GM12864 (cell line): ENCODE data around the gene GAGE1.

Experiments used
- DNase-seq: peaks from one replicate; pipeline ENCODE4 v3.0.0-alpha.2; 2011; ENCODE audit warnings: low read depth
- H3K4me3 ChIP-seq: 2 replicates; pipeline ENCODE4 v1.5.1; 2011; ENCODE audit warnings: mild to moderate bottlenecking, low read depth, low read length, control low read depth
- TF ChIP-seq, protein P1 (sequence below): IDR thresholded peaks from 2 replicates; pipeline ENCODE4 v1.5.1; 2011; ENCODE audit warnings: low read depth, mild to moderate bottlenecking, moderate library complexity, low read length, control low read depth, inconsistent platforms; ENCODE audit errors: missing control alignments

The GAGE1 gene

DNA sequence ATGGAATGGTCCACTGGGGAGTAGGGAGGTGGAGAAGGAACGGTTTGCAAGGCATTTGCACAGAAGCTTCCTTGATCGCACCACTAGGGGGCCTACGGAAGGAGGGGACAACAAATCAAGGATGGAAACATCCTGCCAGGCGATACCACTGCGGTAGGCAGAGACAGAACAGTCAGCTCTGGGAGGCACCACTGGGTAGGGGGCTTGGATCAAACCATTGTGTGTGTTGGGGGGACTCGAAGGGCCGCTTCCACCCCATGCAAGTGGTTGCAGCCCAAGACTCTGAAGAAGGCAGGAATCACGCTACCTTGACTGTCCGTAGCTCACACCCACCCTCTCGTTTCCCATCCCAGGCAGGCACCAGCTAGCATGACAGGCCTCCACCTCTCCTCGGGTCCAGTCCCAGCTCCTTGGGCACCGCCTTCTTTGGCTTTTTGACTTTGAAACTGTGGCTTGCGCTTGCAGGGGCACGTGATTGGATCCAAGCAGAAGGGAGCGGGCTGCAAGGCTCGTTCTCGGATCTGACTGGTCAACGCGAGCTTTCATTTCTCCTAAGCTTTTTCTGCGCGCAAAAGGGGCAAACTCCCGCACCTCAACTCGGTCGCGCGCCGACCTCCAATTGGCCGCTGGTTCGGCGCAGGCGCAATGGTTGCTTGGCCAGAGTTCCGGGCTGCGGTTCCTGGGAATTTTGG, 28.4 kb downstream of the GAGE1 start:
- H3K4me3 ChIP-seq, result no peak overlapping the region
- TF ChIP-seq, protein P1, sequence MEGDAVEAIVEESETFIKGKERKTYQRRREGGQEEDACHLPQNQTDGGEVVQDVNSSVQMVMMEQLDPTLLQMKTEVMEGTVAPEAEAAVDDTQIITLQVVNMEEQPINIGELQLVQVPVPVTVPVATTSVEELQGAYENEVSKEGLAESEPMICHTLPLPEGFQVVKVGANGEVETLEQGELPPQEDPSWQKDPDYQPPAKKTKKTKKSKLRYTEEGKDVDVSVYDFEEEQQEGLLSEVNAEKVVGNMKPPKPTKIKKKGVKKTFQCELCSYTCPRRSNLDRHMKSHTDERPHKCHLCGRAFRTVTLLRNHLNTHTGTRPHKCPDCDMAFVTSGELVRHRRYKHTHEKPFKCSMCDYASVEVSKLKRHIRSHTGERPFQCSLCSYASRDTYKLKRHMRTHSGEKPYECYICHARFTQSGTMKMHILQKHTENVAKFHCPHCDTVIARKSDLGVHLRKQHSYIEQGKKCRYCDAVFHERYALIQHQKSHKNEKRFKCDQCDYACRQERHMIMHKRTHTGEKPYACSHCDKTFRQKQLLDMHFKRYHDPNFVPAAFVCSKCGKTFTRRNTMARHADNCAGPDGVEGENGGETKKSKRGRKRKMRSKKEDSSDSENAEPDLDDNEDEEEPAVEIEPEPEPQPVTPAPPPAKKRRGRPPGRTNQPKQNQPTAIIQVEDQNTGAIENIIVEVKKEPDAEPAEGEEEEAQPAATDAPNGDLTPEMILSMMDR, result peak; percentile 21
- DNase-seq, result no peak

DNA sequence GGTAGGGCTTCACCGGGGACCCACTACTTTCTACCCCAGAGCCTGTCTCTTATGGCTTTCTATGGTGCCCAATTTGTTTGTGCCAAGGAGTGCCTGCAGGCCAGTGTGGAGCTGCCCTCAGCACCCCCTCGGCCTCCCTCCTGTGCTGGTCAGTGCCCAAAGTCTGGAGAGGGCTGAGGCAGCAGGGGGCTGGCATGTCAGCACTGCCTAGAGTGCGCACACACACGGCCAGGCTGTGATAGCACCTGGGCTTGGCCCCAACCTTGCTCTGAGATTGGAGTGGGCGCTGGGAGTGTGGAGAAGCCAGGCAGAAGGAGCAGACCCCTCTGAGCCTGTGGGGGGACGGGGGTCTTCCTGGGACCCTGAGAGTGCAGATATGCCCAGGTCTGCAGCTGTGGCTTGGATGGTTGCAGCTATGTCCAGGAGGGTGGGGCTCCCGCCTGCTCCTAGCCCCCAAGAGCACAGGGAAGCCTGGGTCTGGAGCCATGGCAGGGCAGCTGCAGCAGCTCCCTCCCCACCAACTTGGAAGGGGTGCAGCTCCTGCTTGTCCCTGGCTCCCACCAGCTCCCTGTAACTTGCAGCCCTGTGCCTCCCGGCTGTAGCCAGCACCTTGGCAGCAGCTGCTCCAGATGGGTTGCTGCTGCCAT, 46.3 kb downstream of the GAGE1 start:
- no peak for DNase-seq
- no peak overlapping the region for H3K4me3 ChIP-seq
- TF ChIP-seq, protein P1, result no peak

DNA sequence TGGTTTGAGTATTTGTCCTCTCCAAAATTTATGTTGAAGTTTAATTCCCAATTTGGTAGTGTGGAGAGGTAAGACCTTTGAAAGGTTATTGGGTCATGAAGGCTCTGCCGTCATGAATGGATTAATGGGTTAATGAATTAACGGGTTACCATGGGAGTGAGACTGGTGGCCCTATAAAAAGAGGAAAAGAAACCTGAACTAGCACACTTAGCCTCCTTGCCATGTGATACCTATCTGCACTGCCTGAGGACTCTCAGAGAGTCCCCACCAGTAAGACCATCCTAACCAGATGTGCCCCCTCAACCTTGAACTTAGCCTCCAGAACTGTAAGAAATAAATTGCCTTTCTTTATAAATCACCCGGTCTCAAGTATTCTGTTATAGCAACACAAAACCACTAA, 57.7 kb downstream of the GAGE1 start:
- no peak for DNase-seq
- TF ChIP-seq, protein P1, result no peak
- H3K4me3 ChIP-seq, result no peak overlapping the region
